ENCODE data around the gene UGCG. TPM values are rescaled to one million over a fixed set of nuclear protein-coding genes. Genes with fewer than 3 reads are reported as not detected.
A peak's percentile ranks its signal among the peaks of the same experiment; 100 is the strongest.

UGCG gene
- total RNA-seq, 1 experiment from 2014 or later, result 75.5 TPM

DNA sequence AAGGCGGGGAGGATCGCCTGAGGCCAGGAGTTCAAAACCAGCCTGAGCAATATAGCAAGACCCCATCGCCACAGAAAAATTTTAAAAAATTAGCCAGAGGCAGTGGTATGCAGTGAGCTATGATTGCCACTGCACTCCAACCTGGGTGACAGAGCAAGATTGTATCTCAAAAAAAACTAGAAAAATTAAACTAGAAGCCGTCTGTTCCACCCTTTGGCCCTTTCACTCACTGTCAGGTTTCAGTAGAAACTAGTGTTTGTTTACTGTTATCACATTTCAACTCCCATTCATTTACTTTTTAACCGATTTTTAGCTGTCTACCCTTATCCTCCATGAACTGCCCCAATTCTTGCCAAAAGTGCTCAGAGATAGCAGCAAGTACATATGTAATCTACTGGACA lies 8.3 kb downstream of the UGCG start:
- H3K4me1 Mint-ChIP-seq (ENCODE audit: low read depth, unreplicated experiment), result peaks cover 53% of the 10 kb centered on the region
- H3K36me3 Mint-ChIP-seq (ENCODE audit: insufficient read depth, unreplicated experiment), result peaks cover 52% of the 10 kb centered on the region
- intact Hi-C loops (cut with micrococcal nuclease; ENCODE audit: unreplicated experiment), result loop anchor here (5.0 kb wide), 1 partner anchor 52 kb away; no protein-coding TSS in a partner anchor
- H3K4me3 Mint-ChIP-seq (ENCODE audit: low read depth, unreplicated experiment), result peak overlapping the region; percentile 22
- H3K9me3 Mint-ChIP-seq (ENCODE audit: low read depth, unreplicated experiment), result no peaks in the 10 kb centered on the region
- CTCF ChIA-PET, result interaction anchor here (1.1 kb wide), 1 partner anchor 117 kb away, joined by 3 read pairs; no protein-coding TSS in a partner anchor
- peak overlapping the region; percentile 58 for H3K27ac Mint-ChIP-seq (ENCODE audit: unreplicated experiment)
- BruUV-seq (replicated peaks), result no TSS peak
- no peak for TF ChIP-seq CTCF (IDR thresholded peaks at IDR 0.05; ENCODE audit: unreplicated experiment)
- H3K27me3 Mint-ChIP-seq (ENCODE audit: unreplicated experiment), result no peaks in the 10 kb centered on the region
- DNase-seq, result no peak

GRCh38 chr9:111907147-111907546 lies 10.5 kb downstream of the UGCG start:
- no peaks in the 10 kb centered on the region for H3K27me3 Mint-ChIP-seq (ENCODE audit: unreplicated experiment)
- H3K36me3 Mint-ChIP-seq (ENCODE audit: insufficient read depth, unreplicated experiment), result peaks cover 60% of the 10 kb centered on the region
- CTCF ChIA-PET, result no interaction called here
- intact Hi-C loops (cut with micrococcal nuclease; ENCODE audit: unreplicated experiment), result no loop called here
- peaks cover 71% of the 10 kb centered on the region for H3K4me1 Mint-ChIP-seq (ENCODE audit: low read depth, unreplicated experiment)
- no TSS peak for BruUV-seq (replicated peaks)
- no peak for TF ChIP-seq CTCF (IDR thresholded peaks at IDR 0.05; ENCODE audit: unreplicated experiment)
- H3K9me3 Mint-ChIP-seq (ENCODE audit: low read depth, unreplicated experiment), result no peaks in the 10 kb centered on the region
- no peak overlapping the region for H3K27ac Mint-ChIP-seq (ENCODE audit: unreplicated experiment)
- peak overlapping the region; percentile 60 for H3K4me3 Mint-ChIP-seq (ENCODE audit: low read depth, unreplicated experiment)
- no peak for DNase-seq

DNA sequence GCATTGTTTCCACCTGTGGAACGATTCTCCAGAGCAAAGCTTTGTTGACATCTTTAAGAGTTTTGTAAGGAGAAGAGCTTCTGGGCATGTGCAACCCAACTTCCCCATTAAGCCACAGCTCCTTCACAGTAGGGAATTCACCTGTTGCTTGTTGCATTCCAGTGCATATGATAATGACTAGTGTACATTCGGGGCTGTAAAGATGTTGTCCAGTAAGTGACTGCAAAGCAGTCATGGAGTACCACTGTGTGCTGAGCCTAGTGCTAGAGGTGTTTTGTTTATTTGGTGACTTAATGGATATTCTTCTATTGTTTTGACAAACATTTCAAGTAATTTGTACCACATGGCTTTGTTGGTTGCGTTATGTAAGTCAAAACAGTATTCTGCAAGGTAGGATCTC lies 12.8 kb downstream of the UGCG start:
- Mint-ChIP-seq H3K4me3 (ENCODE audit: low read depth, unreplicated experiment) (peak overlapping the region; percentile 60), H3K27me3 (ENCODE audit: unreplicated experiment) (no peaks in the 10 kb centered on the region), H3K4me1 (ENCODE audit: low read depth, unreplicated experiment) (peaks cover 74% of the 10 kb centered on the region), H3K9me3 (ENCODE audit: low read depth, unreplicated experiment) (no peaks in the 10 kb centered on the region), H3K27ac (ENCODE audit: unreplicated experiment) (no peak overlapping the region), H3K36me3 (ENCODE audit: insufficient read depth, unreplicated experiment) (peaks cover 64% of the 10 kb centered on the region)
- no TSS peak for BruUV-seq (replicated peaks)
- intact Hi-C loops (cut with micrococcal nuclease; ENCODE audit: unreplicated experiment), result no loop called here
- TF ChIP-seq CTCF (IDR thresholded peaks at IDR 0.05; ENCODE audit: unreplicated experiment), result no peak
- DNase-seq, result no peak
- CTCF ChIA-PET, result interaction anchor here (0.5 to 1.7 kb wide), 3 partner anchors 34 to 165 kb away, joined by 4 to 6 read pairs (median 5); no protein-coding TSS in a partner anchor

GRCh38 chr9:111910428-111910827 lies 13.8 kb downstream of the UGCG start:
- CTCF ChIA-PET, result no interaction called here
- intact Hi-C loops (cut with micrococcal nuclease; ENCODE audit: unreplicated experiment), result loop anchor here (5.0 kb wide), 1 partner anchor 148 kb away; no protein-coding TSS in a partner anchor
- TF ChIP-seq CTCF (IDR thresholded peaks at IDR 0.05; ENCODE audit: unreplicated experiment), result no peak
- H3K4me3 Mint-ChIP-seq (ENCODE audit: low read depth, unreplicated experiment), result peak overlapping the region; percentile 7
- peak overlapping the region; percentile 34 for H3K27ac Mint-ChIP-seq (ENCODE audit: unreplicated experiment)
- H3K4me1 Mint-ChIP-seq (ENCODE audit: low read depth, unreplicated experiment), result peaks cover 74% of the 10 kb centered on the region
- no peak for DNase-seq
- H3K36me3 Mint-ChIP-seq (ENCODE audit: insufficient read depth, unreplicated experiment), result peaks cover 63% of the 10 kb centered on the region
- H3K9me3 Mint-ChIP-seq (ENCODE audit: low read depth, unreplicated experiment), result no peaks in the 10 kb centered on the region
- no peaks in the 10 kb centered on the region for H3K27me3 Mint-ChIP-seq (ENCODE audit: unreplicated experiment)
- BruUV-seq (replicated peaks), result no TSS peak
